ENCODE measurements around the gene SHKBP1.

The SHKBP1 gene

GRCh38 chr19:40610396-40611064, 33.9 kb downstream of the SHKBP1 start:
- Histone ChIP-seq H2BK5ac (ENCODE audit: low read length) (no peak overlapping the region), H3K4ac (ENCODE audit: low read depth, low read length) (no peak overlapping the region), H3K23ac (ENCODE audit: low read length) (no peak overlapping the region), H3K27me3 (ENCODE audit: insufficient read depth, low read length, poor library complexity) (no peaks in the 10 kb centered on the region), H3K36me3 (ENCODE audit: control insufficient read depth, insufficient read depth, low read length) (no peaks in the 10 kb centered on the region), H3K56ac (ENCODE audit: low read length) (peak overlapping the region; percentile 46), H2BK15ac (replicated peaks; ENCODE audit: low read depth) (no peak overlapping the region), H3K9ac (ENCODE audit: low read length) (peak overlapping the region; percentile 42), H3K4me3 (ENCODE audit: low read length) (no peak overlapping the region), H3K4me1 (ENCODE audit: control insufficient read depth, low read depth, low read length) (peaks cover 2% of the 10 kb centered on the region), H3K79me2 (ENCODE audit: control insufficient read depth, insufficient read depth, low read length) (no peaks in the 10 kb centered on the region), H3K18ac (ENCODE audit: low read length) (no peak overlapping the region), H4K5ac (ENCODE audit: low read length) (no peak overlapping the region), H3K27ac (ENCODE audit: low read depth, low read length) (no peak overlapping the region), H3K4me2 (ENCODE audit: low read length) (peak overlapping the region; percentile 27), H3K79me1 (ENCODE audit: low read length) (no peaks in the 10 kb centered on the region), H4K8ac (ENCODE audit: low read depth, low read length) (no peak overlapping the region), H2AK5ac (ENCODE audit: low read length) (no peak overlapping the region), H2BK120ac (ENCODE audit: low read depth, low read length) (no peak overlapping the region)
- DNase-seq = no peak
- WGBS (ENCODE audit: extremely low coverage, insufficient coverage, low lambda C conversion rate) = no CpG with 5 or more reads among the region's 29 CpGs

- Histone ChIP-seq H3K36me3 (ENCODE audit: control insufficient read depth, insufficient read depth, low read length) (no peaks in the 10 kb centered on the region), H3K4me3 (ENCODE audit: low read length) (no peak overlapping the region), H3K56ac (ENCODE audit: low read length) (no peak overlapping the region), H3K4me1 (ENCODE audit: control insufficient read depth, low read depth, low read length) (no peaks in the 10 kb centered on the region), H3K4me2 (ENCODE audit: low read length) (no peak overlapping the region), H2BK120ac (ENCODE audit: low read depth, low read length) (no peak overlapping the region), H3K23ac (ENCODE audit: low read length) (no peak overlapping the region), H4K8ac (ENCODE audit: low read depth, low read length) (no peak overlapping the region), H3K18ac (ENCODE audit: low read length) (no peak overlapping the region), H3K79me1 (ENCODE audit: low read length) (peaks cover 1% of the 10 kb centered on the region), H3K4ac (ENCODE audit: low read depth, low read length) (no peak overlapping the region), H3K9ac (ENCODE audit: low read length) (no peak overlapping the region), H3K79me2 (ENCODE audit: control insufficient read depth, insufficient read depth, low read length) (no peaks in the 10 kb centered on the region), H3K27ac (ENCODE audit: low read depth, low read length) (no peak overlapping the region), H4K5ac (ENCODE audit: low read length) (no peak overlapping the region), H2AK5ac (ENCODE audit: low read length) (no peak overlapping the region), H3K27me3 (ENCODE audit: insufficient read depth, low read length, poor library complexity) (no peaks in the 10 kb centered on the region), H2BK5ac (ENCODE audit: low read length) (no peak overlapping the region), H2BK15ac (replicated peaks; ENCODE audit: low read depth) (no peak overlapping the region)
- WGBS (ENCODE audit: extremely low coverage, insufficient coverage, low lambda C conversion rate) = no CpG with 5 or more reads among the region's 15 CpGs
- no peak for DNase-seq
These were observed 34.4 kb downstream of the SHKBP1 start for GRCh38 chr19:40611096-40611495.

- Histone ChIP-seq H3K56ac (ENCODE audit: low read length) (no peak overlapping the region), H3K27ac (ENCODE audit: low read depth, low read length) (no peak overlapping the region)
These were observed 35.4 kb downstream of the SHKBP1 start for GRCh38 chr19:40611900-40612698.

GRCh38 chr19:40612831-40613689, 36.4 kb downstream of the SHKBP1 start:
- Histone ChIP-seq H3K23ac (ENCODE audit: low read length) (no peak overlapping the region), H2BK5ac (ENCODE audit: low read length) (peak overlapping the region; percentile 80)

More at GRCh38 chr19:40611900-40612698, 35.4 kb downstream of the SHKBP1 start:
- peaks cover 1% of the 10 kb centered on the region for H3K79me1 ChIP-seq (ENCODE audit: low read length)
- no CpG with 5 or more reads among the region's 10 CpGs for WGBS (ENCODE audit: extremely low coverage, insufficient coverage, low lambda C conversion rate)
- no peaks in the 10 kb centered on the region for H3K27me3 ChIP-seq (ENCODE audit: insufficient read depth, low read length, poor library complexity)
- H3K4me3 ChIP-seq (ENCODE audit: low read length) = no peak overlapping the region
- no peak overlapping the region for H3K18ac ChIP-seq (ENCODE audit: low read length)
- no peak for DNase-seq
- H3K4me2 ChIP-seq (ENCODE audit: low read length) = no peak overlapping the region
- no peak overlapping the region for H2BK5ac ChIP-seq (ENCODE audit: low read length)
- H4K8ac ChIP-seq (ENCODE audit: low read depth, low read length) = no peak overlapping the region
- H3K4ac ChIP-seq (ENCODE audit: low read depth, low read length) = no peak overlapping the region
- no peak overlapping the region for H4K5ac ChIP-seq (ENCODE audit: low read length)
- no peak overlapping the region for H3K23ac ChIP-seq (ENCODE audit: low read length)
- H2BK120ac ChIP-seq (ENCODE audit: low read depth, low read length) = no peak overlapping the region
- H3K79me2 ChIP-seq (ENCODE audit: control insufficient read depth, insufficient read depth, low read length) = no peaks in the 10 kb centered on the region
- no peak overlapping the region for H2BK15ac ChIP-seq (replicated peaks; ENCODE audit: low read depth)
- no peak overlapping the region for H3K9ac ChIP-seq (ENCODE audit: low read length)
- H3K4me1 ChIP-seq (ENCODE audit: control insufficient read depth, low read depth, low read length) = no peaks in the 10 kb centered on the region
- H3K36me3 ChIP-seq (ENCODE audit: control insufficient read depth, insufficient read depth, low read length) = no peaks in the 10 kb centered on the region
- H2AK5ac ChIP-seq (ENCODE audit: low read length) = no peak overlapping the region

GRCh38 chr19:40613690-40614621, 37.3 kb downstream of the SHKBP1 start:
- peak overlapping the region; percentile 77 for H3K27ac ChIP-seq (ENCODE audit: low read depth, low read length)
- H3K4me3 ChIP-seq (ENCODE audit: low read length) = peak overlapping the region; percentile 92
- no CpG with 5 or more reads among the region's 67 CpGs for WGBS (ENCODE audit: extremely low coverage, insufficient coverage, low lambda C conversion rate)
- H2BK5ac ChIP-seq (ENCODE audit: low read length) = peak overlapping the region; percentile 72
- no peaks in the 10 kb centered on the region for H3K27me3 ChIP-seq (ENCODE audit: insufficient read depth, low read length, poor library complexity)
- peak overlapping the region; percentile 94 for H3K4me2 ChIP-seq (ENCODE audit: low read length)
- peak overlapping the region; percentile 58 for H3K4ac ChIP-seq (ENCODE audit: low read depth, low read length)
- peak overlapping the region; percentile 99 for H3K56ac ChIP-seq (ENCODE audit: low read length)
- peak overlapping the region; percentile 50 for H3K23ac ChIP-seq (ENCODE audit: low read length)
- peaks cover 1% of the 10 kb centered on the region for H3K79me1 ChIP-seq (ENCODE audit: low read length)
- H2BK120ac ChIP-seq (ENCODE audit: low read depth, low read length) = no peak overlapping the region
- peak overlapping the region; percentile 91 for H3K9ac ChIP-seq (ENCODE audit: low read length)
- no peak overlapping the region for H4K5ac ChIP-seq (ENCODE audit: low read length)
- no peak overlapping the region for H2AK5ac ChIP-seq (ENCODE audit: low read length)
- H2BK15ac ChIP-seq (replicated peaks; ENCODE audit: low read depth) = no peak overlapping the region
- H3K18ac ChIP-seq (ENCODE audit: low read length) = peak overlapping the region; percentile 61
- no peaks in the 10 kb centered on the region for H3K4me1 ChIP-seq (ENCODE audit: control insufficient read depth, low read depth, low read length)
- H4K8ac ChIP-seq (ENCODE audit: low read depth, low read length) = no peak overlapping the region
- peak; percentile 96 for DNase-seq
- H3K36me3 ChIP-seq (ENCODE audit: control insufficient read depth, insufficient read depth, low read length) = no peaks in the 10 kb centered on the region
- no peaks in the 10 kb centered on the region for H3K79me2 ChIP-seq (ENCODE audit: control insufficient read depth, insufficient read depth, low read length)

More at GRCh38 chr19:40612831-40613689, 36.4 kb downstream of the SHKBP1 start:
- H3K27me3 ChIP-seq (ENCODE audit: insufficient read depth, low read length, poor library complexity) = no peaks in the 10 kb centered on the region
- no peak overlapping the region for H3K4ac ChIP-seq (ENCODE audit: low read depth, low read length)
- H3K79me1 ChIP-seq (ENCODE audit: low read length) = peaks cover 1% of the 10 kb centered on the region
- H3K18ac ChIP-seq (ENCODE audit: low read length) = no peak overlapping the region
- H2BK120ac ChIP-seq (ENCODE audit: low read depth, low read length) = no peak overlapping the region
- peak overlapping the region; percentile 92 for H3K4me3 ChIP-seq (ENCODE audit: low read length)
- peak overlapping the region; percentile 44 for H3K27ac ChIP-seq (ENCODE audit: low read depth, low read length)
- peak overlapping the region; percentile 99 for H3K56ac ChIP-seq (ENCODE audit: low read length)
- DNase-seq = peak; percentile 81
- no peak overlapping the region for H4K8ac ChIP-seq (ENCODE audit: low read depth, low read length)
- H3K79me2 ChIP-seq (ENCODE audit: control insufficient read depth, insufficient read depth, low read length) = no peaks in the 10 kb centered on the region
- peak overlapping the region; percentile 94 for H3K4me2 ChIP-seq (ENCODE audit: low read length)
- no peaks in the 10 kb centered on the region for H3K4me1 ChIP-seq (ENCODE audit: control insufficient read depth, low read depth, low read length)
- H3K9ac ChIP-seq (ENCODE audit: low read length) = peak overlapping the region; percentile 91
- no CpG with 5 or more reads among the region's 50 CpGs for WGBS (ENCODE audit: extremely low coverage, insufficient coverage, low lambda C conversion rate)
- H2BK15ac ChIP-seq (replicated peaks; ENCODE audit: low read depth) = no peak overlapping the region
- no peak overlapping the region for H2AK5ac ChIP-seq (ENCODE audit: low read length)
- H4K5ac ChIP-seq (ENCODE audit: low read length) = no peak overlapping the region
- H3K36me3 ChIP-seq (ENCODE audit: control insufficient read depth, insufficient read depth, low read length) = no peaks in the 10 kb centered on the region

Measured in mesendoderm (in vitro differentiated cells).